OCI-LY1 (cell line): ENCODE data around the gene PNKP.

Experiments used
- H2AFZ ChIP-seq: fragments of 200-600 bp; sonication (generic), shearing (Covaris generic); 2 replicates; pipeline ENCODE4 v1.6.0; 2014; ENCODE audit warnings: antibody characterized with exemption, mild to moderate bottlenecking, low read length
- H3F3A ChIP-seq: fragments of 200-600 bp; sonication (generic), shearing (Covaris generic); 2 replicates; pipeline ENCODE4 v1.6.0; 2014; ENCODE audit warnings: mild to moderate bottlenecking, antibody characterized with exemption, low read length, moderate library complexity; ENCODE audit not compliant: insufficient read depth
- H3K27ac ChIP-seq: fragments of 200-600 bp; sonication (generic); 2 replicates; pipeline ENCODE4 v1.5.1; 2014; ENCODE audit warnings: low read length, mixed run types, mild to moderate bottlenecking, low read depth; ENCODE audit not compliant: poor library complexity, severe bottlenecking
- H3K27me3 ChIP-seq: fragments of 200-600 bp; sonication (generic); 2 replicates; pipeline ENCODE4 v1.6.0; 2014; ENCODE audit warnings: antibody characterized with exemption, mild to moderate bottlenecking, low read length, moderate library complexity; ENCODE audit not compliant: insufficient read depth
- H3K36me3 ChIP-seq: fragments of 200-600 bp; sonication (generic); 2 replicates; pipeline ENCODE4 v1.6.1; 2014; ENCODE audit warnings: mild to moderate bottlenecking, antibody characterized with exemption, low read length, moderate library complexity, mixed read lengths; ENCODE audit not compliant: insufficient read depth
- H3K4me1 ChIP-seq: fragments of 200-600 bp; sonication (generic); 2 replicates; pipeline ENCODE4 v1.5.1; 2014; ENCODE audit warnings: mild to moderate bottlenecking, low read length, moderate library complexity; ENCODE audit not compliant: insufficient read depth, severe bottlenecking
- H3K4me2 ChIP-seq: fragments of 200-600 bp; sonication (generic), shearing (Covaris generic); 2 replicates; pipeline ENCODE4 v1.6.1; 2014; ENCODE audit warnings: low read length
- H3K4me3 ChIP-seq: fragments of 200-600 bp; sonication (generic); 2 replicates; pipeline ENCODE4 v1.5.1; 2014; ENCODE audit warnings: low read length, low read depth, mild to moderate bottlenecking, mixed read lengths; ENCODE audit not compliant: poor library complexity, severe bottlenecking
- H3K79me2 ChIP-seq: fragments of 200-600 bp; shearing (Covaris generic); 2 replicates; pipeline ENCODE4 v1.6.1; 2016; ENCODE audit warnings: mixed run types, low read length, mixed read lengths; ENCODE audit not compliant: insufficient read depth
- H3K9ac ChIP-seq: fragments of 200-600 bp; sonication (generic), shearing (Covaris generic); 2 replicates; pipeline ENCODE4 v1.6.1; 2014; ENCODE audit warnings: mild to moderate bottlenecking, low read length, mixed read lengths
- H3K9me2 ChIP-seq: fragments of 200-600 bp; sonication (generic), shearing (Covaris generic); 2 replicates; pipeline ENCODE4 v1.6.1; 2014; ENCODE audit warnings: low read depth, mild to moderate bottlenecking, low read length, mixed read lengths
- H3K9me3 ChIP-seq: fragments of 200-600 bp; shearing (Covaris generic); 2 replicates; pipeline ENCODE4 v1.6.1; 2014; ENCODE audit warnings: low read length, mixed read lengths
- H4K20me1 ChIP-seq: fragments of 200-600 bp; sonication (generic), shearing (Covaris generic); 2 replicates; pipeline ENCODE4 v1.6.0; 2016; ENCODE audit warnings: mild to moderate bottlenecking, low read length; ENCODE audit not compliant: insufficient read depth
- EZH2 ChIP-seq: fragments of 200-600 bp; sonication (generic), shearing (Covaris generic); IDR thresholded peaks from 2 replicates; pipeline ENCODE4 v1.8.0; 2017; ENCODE audit warnings: borderline replicate concordance, mixed run types, mild to moderate bottlenecking, antibody characterized with exemption, low read length, moderate library complexity, mixed read lengths
- TF ChIP-seq, protein P1 (sequence below): fragments of 200-600 bp; sonication (generic), shearing (Covaris generic); IDR thresholded peaks from 2 replicates; pipeline ENCODE4 v1.5.1; 2017; ENCODE audit warnings: mild to moderate bottlenecking, antibody characterized with exemption, low read length, moderate library complexity, mixed read lengths

The PNKP gene

DNA sequence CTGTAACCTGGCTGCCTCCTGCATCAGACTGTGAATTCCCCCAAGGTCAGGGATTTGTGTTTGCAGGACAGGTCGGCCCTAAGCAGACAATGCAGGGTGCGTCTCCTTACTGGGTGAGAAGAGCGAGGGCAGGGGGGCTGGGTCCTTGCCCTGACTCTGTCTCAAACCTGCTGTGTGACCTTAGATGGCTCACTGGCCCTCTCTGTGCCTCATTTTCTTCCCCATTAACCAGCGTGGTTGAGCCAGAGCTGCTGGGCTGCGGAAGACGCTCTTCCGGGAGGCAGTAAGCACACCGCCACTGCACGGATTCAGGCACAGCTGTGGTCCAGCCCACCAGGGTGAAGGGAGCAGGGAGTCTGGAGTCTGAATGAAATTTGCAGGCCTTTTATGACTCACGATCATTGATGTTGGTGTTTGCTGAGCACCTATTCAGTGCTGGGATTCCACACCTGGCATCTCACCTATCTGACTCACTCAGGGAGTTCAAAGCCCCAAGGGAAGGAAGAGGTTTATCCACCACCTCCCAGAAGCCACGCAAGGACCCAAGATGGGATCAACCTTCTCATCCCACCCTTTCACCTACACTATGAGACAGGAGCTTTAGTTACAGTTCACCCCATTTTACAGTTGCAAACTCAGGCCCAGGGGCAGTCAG is 7.3 kb upstream of the PNKP start:
- H3K36me3 ChIP-seq: peaks cover 16% of the 10 kb centered on the region
- peaks cover 40% of the 10 kb centered on the region for H3K4me1 ChIP-seq
- peak overlapping the region; percentile 96 for H3K4me2 ChIP-seq
- H3K9me2 ChIP-seq: no peaks in the 10 kb centered on the region
- peaks cover 8% of the 10 kb centered on the region for H3K79me2 ChIP-seq
- H3K9ac ChIP-seq: peak overlapping the region; percentile 98; the same call in 1 of the 2 replicates
- no peaks in the 10 kb centered on the region for H3K9me3 ChIP-seq
- TF ChIP-seq, protein P1, sequence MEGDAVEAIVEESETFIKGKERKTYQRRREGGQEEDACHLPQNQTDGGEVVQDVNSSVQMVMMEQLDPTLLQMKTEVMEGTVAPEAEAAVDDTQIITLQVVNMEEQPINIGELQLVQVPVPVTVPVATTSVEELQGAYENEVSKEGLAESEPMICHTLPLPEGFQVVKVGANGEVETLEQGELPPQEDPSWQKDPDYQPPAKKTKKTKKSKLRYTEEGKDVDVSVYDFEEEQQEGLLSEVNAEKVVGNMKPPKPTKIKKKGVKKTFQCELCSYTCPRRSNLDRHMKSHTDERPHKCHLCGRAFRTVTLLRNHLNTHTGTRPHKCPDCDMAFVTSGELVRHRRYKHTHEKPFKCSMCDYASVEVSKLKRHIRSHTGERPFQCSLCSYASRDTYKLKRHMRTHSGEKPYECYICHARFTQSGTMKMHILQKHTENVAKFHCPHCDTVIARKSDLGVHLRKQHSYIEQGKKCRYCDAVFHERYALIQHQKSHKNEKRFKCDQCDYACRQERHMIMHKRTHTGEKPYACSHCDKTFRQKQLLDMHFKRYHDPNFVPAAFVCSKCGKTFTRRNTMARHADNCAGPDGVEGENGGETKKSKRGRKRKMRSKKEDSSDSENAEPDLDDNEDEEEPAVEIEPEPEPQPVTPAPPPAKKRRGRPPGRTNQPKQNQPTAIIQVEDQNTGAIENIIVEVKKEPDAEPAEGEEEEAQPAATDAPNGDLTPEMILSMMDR: no peak
- no peak for TF ChIP-seq EZH2
- no peaks in the 10 kb centered on the region for H3K27me3 ChIP-seq
- H3F3A ChIP-seq: no peaks in the 10 kb centered on the region
- H3K4me3 ChIP-seq: peak overlapping the region; percentile 93
- no peak overlapping the region for H2AFZ ChIP-seq
- peak overlapping the region; percentile 93 for H3K27ac ChIP-seq
- no peaks in the 10 kb centered on the region for H4K20me1 ChIP-seq

DNA sequence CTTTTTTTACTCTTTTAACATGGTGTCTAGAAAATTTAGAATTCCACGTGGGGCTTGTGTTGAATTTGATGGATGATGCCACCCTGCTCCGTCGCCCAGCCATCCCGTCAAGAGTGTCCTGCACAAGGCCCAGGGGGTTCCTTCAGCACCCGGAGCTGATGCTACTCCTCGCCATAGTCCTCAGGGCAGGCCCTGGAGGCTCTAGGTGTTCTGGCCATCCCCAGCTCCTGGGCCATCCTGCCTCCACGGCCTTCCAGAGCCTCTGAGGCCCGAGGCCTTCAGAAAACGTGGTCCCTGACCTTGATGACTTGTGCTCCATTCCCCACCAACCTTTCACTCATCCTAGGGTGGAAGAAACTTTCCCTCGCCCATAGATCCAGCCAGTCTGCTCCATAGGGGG is 6.5 kb upstream of the PNKP start:
- H3K27me3 ChIP-seq: no peaks in the 10 kb centered on the region
- no peak overlapping the region for H3K4me2 ChIP-seq
- no peak overlapping the region for H3K4me3 ChIP-seq
- no peaks in the 10 kb centered on the region for H4K20me1 ChIP-seq
- H3K9me2 ChIP-seq: no peaks in the 10 kb centered on the region
- no peak overlapping the region for H2AFZ ChIP-seq
- peaks cover 8% of the 10 kb centered on the region for H3K79me2 ChIP-seq
- no peaks in the 10 kb centered on the region for H3K9me3 ChIP-seq
- H3K9ac ChIP-seq: no peak overlapping the region
- no peak overlapping the region for H3K27ac ChIP-seq
- peaks cover 16% of the 10 kb centered on the region for H3K36me3 ChIP-seq
- H3K4me1 ChIP-seq: peaks cover 40% of the 10 kb centered on the region
- H3F3A ChIP-seq: no peaks in the 10 kb centered on the region
- TF ChIP-seq, protein P1: no peak
- no peak for TF ChIP-seq EZH2

DNA sequence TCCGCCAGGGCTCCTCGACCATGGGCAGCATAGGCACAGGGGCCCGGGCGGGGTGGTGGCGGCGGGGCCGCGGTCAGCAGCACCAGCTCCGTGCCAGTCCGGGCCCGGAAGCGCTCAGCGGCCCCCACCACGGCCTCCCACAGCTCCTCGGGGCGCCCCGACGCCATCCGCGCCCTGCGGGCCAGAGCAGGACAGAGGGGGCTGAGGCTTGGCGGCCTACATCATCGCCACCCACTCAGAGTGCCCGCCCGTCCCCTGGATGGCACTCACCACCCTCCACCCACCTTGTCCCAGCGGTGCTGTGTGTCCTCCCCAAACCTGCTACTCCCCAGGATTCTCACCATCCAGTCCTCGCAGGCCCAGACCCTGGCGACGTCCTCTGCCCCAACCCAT is 5.7 kb upstream of the PNKP start:
- no peaks in the 10 kb centered on the region for H3K9me2 ChIP-seq
- no peaks in the 10 kb centered on the region for H3K9me3 ChIP-seq
- H3F3A ChIP-seq: no peaks in the 10 kb centered on the region
- H3K27ac ChIP-seq: no peak overlapping the region
- H3K4me3 ChIP-seq: no peak overlapping the region
- H2AFZ ChIP-seq: no peak overlapping the region
- H3K4me2 ChIP-seq: no peak overlapping the region
- peaks cover 16% of the 10 kb centered on the region for H3K36me3 ChIP-seq
- no peak overlapping the region for H3K9ac ChIP-seq
- TF ChIP-seq EZH2: no peak
- TF ChIP-seq, protein P1: no peak
- H3K79me2 ChIP-seq: peaks cover 8% of the 10 kb centered on the region
- H3K4me1 ChIP-seq: peaks cover 33% of the 10 kb centered on the region
- no peaks in the 10 kb centered on the region for H3K27me3 ChIP-seq
- H4K20me1 ChIP-seq: no peaks in the 10 kb centered on the region
